Measurements from ENCODE around the gene SLCO4C1. TPM values are rescaled to one million over a fixed set of nuclear protein-coding genes. Genes with fewer than 3 reads are reported as not detected.

Gene SLCO4C1
- total RNA-seq, 2 donors from 2014 or later = 0.14 to 0.35 TPM

GRCh38 chr5:102271759-102272158, 24.3 kb downstream of the SLCO4C1 start:
- Histone ChIP-seq H3K9me3 (peaks cover 3% of the 10 kb centered on the region), H3K36me3 (no peaks in the 10 kb centered on the region), H3K4me1 (ENCODE audit: control insufficient read depth in 1 of 2, low read depth in 2 of 2) (no peaks in the 10 kb centered on the region), H3K27ac (no peak overlapping the region), H3K27me3 (replicated peaks; ENCODE audit: insufficient read depth) (no peaks in the 10 kb centered on the region), H3K4me3 (no peak overlapping the region)
- no peak for TF ChIP-seq CTCF (IDR thresholded peaks at IDR 0.05)
- ATAC-seq (ENCODE audit: insufficient number of reproducible peaks, low FRiP score, low read depth) = no peak
- DNase-seq (ENCODE audit: low spot score) = no peak

GRCh38 chr5:102270036-102270435, 26.0 kb downstream of the SLCO4C1 start:
- Histone ChIP-seq H3K27me3 (replicated peaks; ENCODE audit: insufficient read depth) (no peaks in the 10 kb centered on the region), H3K4me1 (ENCODE audit: control insufficient read depth in 1 of 2, low read depth in 2 of 2) (no peaks in the 10 kb centered on the region), H3K27ac (no peak overlapping the region), H3K4me3 (no peak overlapping the region), H3K9me3 (peaks cover 3% of the 10 kb centered on the region), H3K36me3 (no peaks in the 10 kb centered on the region)
- DNase-seq (ENCODE audit: low spot score) = no peak
- no peak for TF ChIP-seq CTCF (IDR thresholded peaks at IDR 0.05)
- ATAC-seq (ENCODE audit: insufficient number of reproducible peaks, low FRiP score, low read depth) = no peak

GRCh38 chr5:102262688-102263087, 33.4 kb downstream of the SLCO4C1 start:
- DNase-seq (ENCODE audit: low spot score) (no peak), ATAC-seq (ENCODE audit: insufficient number of reproducible peaks, low FRiP score, low read depth) (no peak)
- Histone ChIP-seq H3K27me3 (replicated peaks; ENCODE audit: insufficient read depth) (no peaks in the 10 kb centered on the region), H3K4me1 (ENCODE audit: control insufficient read depth in 1 of 2, low read depth in 2 of 2) (no peaks in the 10 kb centered on the region), H3K9me3 (no peaks in the 10 kb centered on the region), H3K4me3 (no peak overlapping the region), H3K27ac (no peak overlapping the region), H3K36me3 (no peaks in the 10 kb centered on the region)
- TF ChIP-seq CTCF (IDR thresholded peaks at IDR 0.05) = no peak

- Histone ChIP-seq H3K27me3 (replicated peaks; ENCODE audit: insufficient read depth) (no peaks in the 10 kb centered on the region), H3K4me3 (no peak overlapping the region), H3K36me3 (no peaks in the 10 kb centered on the region), H3K9me3 (no peaks in the 10 kb centered on the region), H3K4me1 (ENCODE audit: control insufficient read depth in 1 of 2, low read depth in 2 of 2) (no peaks in the 10 kb centered on the region), H3K27ac (no peak overlapping the region)
- no peak for DNase-seq (ENCODE audit: low spot score)
- ATAC-seq (ENCODE audit: insufficient number of reproducible peaks, low FRiP score, low read depth) = no peak
- no peak for TF ChIP-seq CTCF (IDR thresholded peaks at IDR 0.05)
Measured at GRCh38 chr5:102249381-102249780, 46.7 kb downstream of the SLCO4C1 start.

GRCh38 chr5:102243213-102243612, 52.9 kb downstream of the SLCO4C1 start:
- TF ChIP-seq CTCF (IDR thresholded peaks at IDR 0.05) = no peak
- no peak overlapping the region for H3K27ac ChIP-seq
- no peak overlapping the region for H3K4me3 ChIP-seq
- DNase-seq (ENCODE audit: low spot score) (no peak), ATAC-seq (ENCODE audit: insufficient number of reproducible peaks, low FRiP score, low read depth) (no peak)
- no peaks in the 10 kb centered on the region for H3K4me1 ChIP-seq (ENCODE audit: control insufficient read depth in 1 of 2, low read depth in 2 of 2)
- no peaks in the 10 kb centered on the region for H3K9me3 ChIP-seq
- no peaks in the 10 kb centered on the region for H3K36me3 ChIP-seq
- no peaks in the 10 kb centered on the region for H3K27me3 ChIP-seq (replicated peaks; ENCODE audit: insufficient read depth)
